GM18873 (cell line): ENCODE results near the gene DNM2.
"Not testable (repeated sequence)": the region's sequence is repeated elsewhere in the genome, so short reads cannot be mapped to it uniquely, and the experiment has no call there.

Source experiments
- ATAC-seq: cut with Tn5 transposase; IDR thresholded peaks from one replicate; pipeline ENCODE4 v1.9.1; 2021; ENCODE audit warnings: mild to moderate bottlenecking, moderate library complexity, moderate number of reproducible peaks; ENCODE audit not compliant: unreplicated experiment, low FRiP score

DNM2 gene

GRCh38 chr19:10749435-10750384 lies 31.8 kb downstream of the DNM2 start:
- no peak for ATAC-seq

- ATAC-seq, result no peak
Measured at GRCh38 chr19:10751109-10751953, 33.5 kb downstream of the DNM2 start.

DNA sequence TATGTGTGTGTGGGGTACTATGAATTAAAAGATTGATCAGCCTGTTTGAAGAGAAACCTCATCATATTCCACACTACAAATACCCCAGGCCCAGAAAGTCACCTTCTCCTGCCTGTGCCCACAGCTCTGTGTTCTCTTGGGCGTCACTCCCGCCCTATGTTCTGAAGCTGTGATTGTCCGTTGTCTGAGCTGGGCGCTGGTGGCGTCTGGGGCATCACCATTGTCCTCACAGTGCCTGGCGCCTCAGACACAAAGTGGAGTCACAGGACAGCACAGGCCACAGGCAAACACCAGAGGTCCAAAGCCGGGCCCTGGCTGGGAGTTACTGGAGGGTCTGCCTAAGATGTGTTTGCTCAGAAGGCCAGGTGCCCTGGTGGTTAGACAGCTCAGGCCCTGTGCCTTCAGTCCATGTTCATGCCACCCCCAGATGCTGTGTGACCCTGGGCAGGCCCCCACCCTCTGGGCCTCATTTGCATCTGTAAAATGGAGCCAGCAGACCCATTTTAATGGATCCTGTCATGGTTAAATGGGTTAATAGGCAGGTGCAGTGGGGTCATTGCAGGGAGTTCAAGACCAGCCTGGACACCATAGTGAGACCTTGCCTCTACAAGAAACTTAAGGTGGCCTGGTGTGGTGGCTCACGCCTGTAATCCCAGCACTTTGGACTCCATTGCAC lies 34.5 kb downstream of the DNM2 start:
- ATAC-seq, result no peak

DNA sequence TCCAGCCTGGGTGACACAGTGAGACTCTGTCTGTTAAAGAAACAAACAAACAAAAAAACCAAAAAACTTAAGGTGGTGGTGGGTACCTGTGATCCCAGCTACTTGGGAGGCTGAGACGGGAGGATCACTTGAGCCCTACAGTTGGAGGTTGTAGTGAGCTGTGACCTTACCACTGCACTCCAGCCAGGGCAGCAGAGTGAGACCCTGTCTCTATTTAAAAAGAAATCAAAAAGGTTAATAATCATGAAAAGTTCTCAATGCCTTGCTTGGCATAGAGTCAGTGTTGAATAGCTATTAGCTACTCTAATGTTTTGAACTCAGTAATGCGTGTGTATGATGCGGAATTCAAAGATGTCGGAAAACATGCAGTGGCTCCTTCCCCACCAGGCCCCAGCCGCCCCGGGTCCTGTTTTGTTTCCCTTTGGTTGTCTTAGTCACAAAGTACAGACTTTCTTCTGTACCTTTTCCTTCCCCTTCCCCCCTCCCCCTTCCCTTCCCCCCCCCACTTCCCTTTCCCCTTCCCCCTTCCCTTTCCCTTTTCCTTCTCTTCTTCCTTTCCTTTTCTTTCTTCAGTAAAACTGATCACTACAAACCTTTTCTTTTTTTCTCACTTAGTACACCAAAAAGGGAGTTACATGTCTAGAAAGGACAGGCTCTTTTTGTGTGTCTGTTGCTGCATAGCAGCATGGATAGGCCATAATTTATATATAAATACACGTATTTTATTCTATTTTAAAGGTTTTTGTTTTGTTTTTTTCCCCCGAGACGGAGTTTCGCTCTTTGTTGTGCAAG lies 35.2 kb downstream of the DNM2 start:
- ATAC-seq, result no peak

DNA sequence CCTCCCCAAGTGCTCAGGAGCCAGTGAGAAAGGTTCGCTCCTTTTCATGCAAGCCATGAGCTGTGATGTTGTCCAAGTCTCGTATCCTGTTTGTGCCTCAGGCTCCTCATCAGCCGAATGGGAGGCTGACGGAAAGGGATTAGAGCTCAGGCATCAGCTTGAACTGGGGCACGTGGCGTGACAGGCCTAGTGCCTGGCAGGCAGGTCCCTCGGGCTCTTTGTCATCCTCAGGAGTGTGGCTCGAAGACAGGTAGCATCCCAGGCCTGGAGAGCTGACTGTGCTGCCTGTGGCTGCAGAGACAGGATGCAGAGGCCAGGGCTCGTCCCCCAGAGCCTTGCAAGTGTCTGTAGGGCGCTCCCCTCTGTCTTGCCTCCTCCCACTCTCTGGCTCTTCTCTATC lies 38.5 kb downstream of the DNM2 start:
- ATAC-seq, result no peak

DNA sequence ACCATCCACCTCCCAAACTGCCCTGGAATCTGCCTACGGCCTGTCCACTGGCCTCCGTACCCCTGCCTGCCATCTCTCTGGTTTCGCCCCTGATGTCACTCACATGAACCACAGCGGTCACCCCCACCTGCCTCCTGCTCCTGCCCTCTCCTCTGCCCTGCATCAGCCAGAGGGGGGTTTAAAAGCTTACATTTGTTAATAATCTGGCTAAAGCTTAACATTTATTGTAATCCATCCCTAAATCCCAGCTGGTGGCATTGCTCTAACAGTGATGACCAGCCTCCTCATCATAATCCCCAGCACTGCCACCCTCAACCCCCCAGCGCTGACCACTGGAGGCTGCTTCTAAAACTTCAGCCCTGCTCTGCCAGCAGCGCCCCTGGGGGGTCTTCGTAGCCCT lies 38.9 kb downstream of the DNM2 start:
- no peak for ATAC-seq

DNA sequence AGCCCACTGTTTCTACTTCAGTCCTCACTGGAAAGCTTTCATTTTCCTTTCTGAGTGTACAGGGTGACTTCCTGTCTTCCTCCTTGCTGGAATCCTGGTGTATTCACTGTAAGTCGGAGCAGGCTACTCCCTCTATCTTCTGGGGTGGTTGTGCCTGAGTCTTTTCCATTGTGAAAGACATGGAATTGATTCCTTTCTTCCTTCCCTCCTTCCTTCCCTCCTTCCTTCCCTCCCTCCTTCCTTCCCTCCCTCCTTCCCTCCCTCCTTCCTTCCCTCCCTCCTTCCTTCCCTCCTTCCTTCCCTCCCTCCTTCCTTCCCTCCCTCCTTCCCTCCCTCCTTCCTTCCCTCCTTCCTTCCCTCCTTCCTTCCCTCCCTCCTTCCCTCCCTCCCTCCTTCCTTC lies 40.2 kb downstream of the DNM2 start:
- ATAC-seq, result not testable (repeated sequence)

- ATAC-seq, result no peak
Measured at GRCh38 chr19:10758978-10759377, 41.1 kb downstream of the DNM2 start.

DNA sequence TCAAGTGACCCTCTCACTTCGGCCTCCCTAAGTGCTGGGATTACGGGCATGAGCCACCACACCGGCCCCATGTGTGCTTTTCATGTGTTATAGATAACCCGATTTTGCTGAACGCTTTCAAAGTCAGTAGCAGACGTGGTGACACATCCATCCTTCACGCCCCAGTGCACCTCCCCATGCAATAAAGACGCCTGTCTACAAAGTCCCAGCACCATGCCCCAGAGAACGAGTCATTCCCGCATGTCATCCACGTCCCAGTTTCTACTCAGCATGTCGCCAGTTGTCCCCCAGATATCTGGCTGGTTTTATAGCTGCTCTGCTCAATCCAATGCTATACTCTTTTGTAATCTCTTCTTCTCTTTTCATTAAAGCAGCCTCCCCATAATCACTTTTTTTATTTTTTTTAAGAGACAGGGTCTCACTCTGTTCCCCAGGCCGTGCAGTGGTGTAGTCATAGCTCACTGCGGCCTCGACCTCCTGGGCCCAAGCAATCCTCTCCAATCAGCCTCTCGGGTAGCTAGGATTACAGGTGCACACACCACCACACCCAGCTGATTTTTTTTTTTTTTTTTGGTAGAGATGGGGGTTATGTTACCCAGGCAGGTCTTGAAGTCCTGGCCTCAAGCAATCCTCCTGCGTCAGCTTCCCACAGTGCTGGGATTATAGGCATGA lies 42.5 kb downstream of the DNM2 start:
- ATAC-seq, result no peak

- ATAC-seq, result no peak
Measured at GRCh38 chr19:10761443-10762250, 43.8 kb downstream of the DNM2 start.

GRCh38 chr19:10762656-10763055 lies 44.8 kb downstream of the DNM2 start:
- ATAC-seq, result no peak

DNA sequence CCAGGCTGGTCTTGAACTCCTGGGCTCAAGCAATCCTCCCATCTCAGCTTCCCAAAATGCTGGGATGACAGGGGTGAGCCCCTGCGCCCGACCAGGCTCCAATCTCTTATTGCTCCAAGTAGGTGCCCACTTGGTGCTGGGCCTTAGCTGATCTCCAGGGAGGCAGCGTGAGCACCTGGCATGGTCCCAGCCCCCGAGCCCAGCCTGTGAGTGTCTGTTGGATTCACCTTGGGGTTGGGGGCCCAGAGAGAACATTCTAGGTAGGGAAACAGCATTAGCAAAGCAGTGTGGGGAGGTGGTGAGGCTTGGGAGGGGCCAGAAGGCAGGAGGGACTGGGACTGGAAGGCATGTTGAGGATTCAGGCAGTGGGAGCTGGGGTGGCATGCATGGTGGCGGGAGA lies 45.5 kb downstream of the DNM2 start:
- no peak for ATAC-seq

GRCh38 chr19:10763828-10764339 lies 46.0 kb downstream of the DNM2 start:
- ATAC-seq, result no peak

DNA sequence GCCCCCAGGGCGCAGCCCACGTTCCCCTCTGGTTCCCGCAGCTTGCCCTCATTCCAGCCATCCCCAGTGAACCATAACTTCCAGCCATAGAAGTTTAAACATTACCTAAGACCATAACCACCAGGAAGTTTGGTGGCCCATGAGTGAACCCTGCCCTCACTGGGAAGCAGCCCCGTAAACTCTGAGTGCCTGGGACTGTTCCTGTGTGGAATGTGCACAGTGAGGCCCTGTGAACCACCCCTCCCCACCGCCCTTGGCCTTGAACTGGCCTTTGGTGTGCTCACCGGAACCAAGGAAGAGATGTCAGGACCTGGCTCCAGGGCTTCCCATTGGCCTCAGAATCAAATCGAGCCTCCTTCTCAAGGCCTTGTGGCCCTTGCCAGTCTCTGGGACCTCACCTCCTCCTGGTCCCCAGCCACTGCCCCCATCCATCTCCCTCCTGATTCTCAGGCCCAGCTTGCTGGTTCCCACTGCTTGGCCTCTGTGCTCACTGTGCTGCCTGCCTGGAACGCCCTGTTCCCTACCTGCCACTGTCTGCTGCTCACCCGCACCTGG lies 46.5 kb downstream of the DNM2 start:
- ATAC-seq, result no peak

DNA sequence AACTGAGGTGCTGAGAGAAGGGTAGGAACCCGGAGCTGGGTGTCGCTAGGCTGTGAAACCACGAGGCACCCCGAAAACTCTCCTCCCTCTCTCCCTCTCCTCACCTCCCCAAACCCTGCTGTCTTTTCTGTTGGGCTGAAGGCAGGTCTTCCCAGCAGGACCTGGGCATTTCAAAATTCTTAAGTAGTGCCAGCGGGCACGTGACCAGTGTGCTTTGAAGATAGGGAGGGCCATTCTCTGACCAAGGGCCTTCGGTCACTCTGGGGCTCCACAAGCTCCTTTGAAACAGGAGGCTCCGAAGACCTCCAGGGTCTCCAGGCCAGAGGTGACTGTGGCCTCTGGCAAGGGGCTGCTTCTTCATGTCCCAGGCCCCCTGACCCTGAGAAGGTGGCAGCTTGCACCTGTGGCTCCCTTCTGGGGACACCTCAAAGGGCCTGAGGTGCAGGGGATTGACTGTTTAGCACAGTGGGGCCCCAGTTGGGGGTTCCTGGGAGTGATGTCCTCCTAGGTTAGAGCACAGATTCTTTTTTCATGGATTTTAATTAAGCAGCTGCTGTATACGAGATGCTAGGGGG lies 48.3 kb downstream of the DNM2 start:
- no peak for ATAC-seq

- ATAC-seq, result no peak
Measured at GRCh38 chr19:10766671-10767201, 48.9 kb downstream of the DNM2 start.

GRCh38 chr19:10767726-10768125 lies 49.8 kb downstream of the DNM2 start:
- no peak for ATAC-seq

GRCh38 chr19:10768369-10768768 lies 50.5 kb downstream of the DNM2 start:
- no peak for ATAC-seq
